NCI-H1694 (cell line): Measurements from ENCODE around the gene SMIM38.

Source experiments
- DNase-seq: peaks from one replicate; lab custom pipeline; 2025; lab: John Stamatoyannopoulos, UW

The SMIM38 gene

DNA sequence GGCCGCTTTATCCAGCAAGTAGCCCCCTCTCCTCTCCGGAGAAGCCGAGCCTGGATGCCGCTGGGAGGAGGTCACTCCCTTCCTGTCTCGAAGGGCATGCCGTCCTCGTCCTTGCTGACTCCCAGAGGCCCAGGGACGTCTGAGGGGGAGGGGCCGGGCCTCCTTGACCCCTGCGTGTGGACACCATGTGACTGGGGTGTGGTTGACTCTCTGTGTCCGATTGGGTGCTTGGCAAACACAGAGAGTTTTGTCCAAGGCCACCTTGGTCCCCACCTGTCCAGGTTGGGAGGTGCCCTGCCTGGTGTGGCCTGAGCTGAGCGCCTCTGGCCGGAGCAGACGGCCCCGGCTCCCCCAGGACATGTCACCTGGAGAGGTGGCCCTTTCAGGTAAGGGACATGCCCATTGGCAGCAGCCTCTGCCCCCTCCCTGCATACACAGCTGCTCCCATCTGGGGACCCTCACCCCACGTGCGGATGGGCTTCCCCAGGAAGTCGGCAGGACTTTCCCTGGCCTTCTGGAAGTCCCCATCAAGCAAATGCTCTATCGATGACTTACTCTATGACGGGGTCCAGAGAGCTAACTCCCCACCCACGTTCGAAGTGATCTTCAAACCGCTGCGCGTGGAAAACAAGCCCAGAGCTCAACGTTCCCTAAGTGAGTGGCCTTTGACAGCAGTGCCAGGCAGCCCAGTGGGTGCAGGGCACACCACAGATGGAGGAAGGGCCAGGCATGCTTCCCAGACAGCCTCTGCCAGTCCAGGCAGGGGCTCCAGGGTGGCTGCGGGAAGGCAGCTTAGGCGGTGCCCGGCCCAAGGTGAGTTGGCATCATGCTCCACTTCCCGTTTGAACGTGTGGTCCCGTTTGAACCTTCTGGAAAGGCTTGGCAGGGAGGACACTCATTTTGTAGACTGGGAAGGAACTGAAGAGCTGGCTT, at the start of gene SMIM38:
SMIM38 (plus strand) TSS at position 634 of the 933 bp plus-strand sequence. CDS start 1,912 bp downstream, outside the sequence.
- DNase-seq = no peak

DNA sequence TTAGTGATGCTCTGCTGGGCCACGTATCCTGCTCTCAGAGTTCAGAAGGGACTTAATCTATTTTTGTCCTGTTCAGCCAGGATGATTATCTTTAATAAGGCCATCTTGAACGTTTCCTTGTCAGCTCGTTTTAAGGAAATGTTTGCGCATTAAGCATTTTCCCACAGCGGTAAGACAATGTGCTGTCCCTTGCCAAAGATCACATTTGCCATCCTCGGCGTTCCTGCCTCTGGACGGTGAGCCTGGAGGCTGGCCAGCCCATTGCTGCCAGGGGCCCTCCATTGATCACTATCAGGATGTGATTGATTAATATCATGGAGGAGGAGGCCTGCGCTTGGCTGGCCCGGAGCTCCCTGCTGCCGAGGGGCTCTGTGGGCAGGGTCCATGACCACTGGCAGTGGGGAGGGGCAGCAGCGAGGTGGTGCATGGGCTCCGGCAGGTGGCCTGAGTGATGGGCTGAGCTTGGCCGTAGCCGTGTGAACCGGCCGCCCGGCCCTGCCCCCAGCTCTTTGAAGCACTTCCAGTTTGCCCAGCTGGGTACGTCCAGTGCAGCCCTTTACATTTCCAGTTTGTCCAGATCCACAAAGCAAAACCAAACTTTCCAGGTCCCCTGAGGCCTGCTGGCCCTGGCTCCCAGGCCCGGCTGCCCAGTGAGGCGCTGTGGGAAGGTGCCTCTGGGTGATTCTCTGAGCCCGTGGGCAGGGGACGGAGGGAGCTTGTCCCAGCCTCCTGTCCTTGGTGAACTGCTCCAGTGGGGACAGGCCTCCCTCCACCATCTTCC, 49.5 kb upstream of the SMIM38 start:
- no peak for DNase-seq

DNA sequence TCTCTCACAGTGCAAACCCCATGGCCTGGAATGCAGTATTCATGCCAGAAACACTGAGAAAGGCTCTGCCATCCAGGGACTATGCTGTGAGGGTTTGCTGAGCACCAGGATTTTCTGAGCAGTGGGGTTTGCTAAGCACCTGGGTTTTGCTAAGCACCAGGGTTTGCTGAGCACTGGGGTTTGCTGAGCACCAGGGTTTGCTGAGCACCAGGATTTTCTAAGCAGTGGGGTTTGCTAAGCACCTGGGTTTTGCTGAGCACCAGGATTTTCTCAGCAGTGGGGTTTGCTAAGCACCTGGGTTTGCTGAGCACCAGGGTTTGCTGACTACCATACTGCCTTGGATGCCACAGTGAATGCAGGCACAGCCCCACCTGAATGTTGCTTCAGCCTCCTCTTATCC, 48.3 kb upstream of the SMIM38 start:
- no peak for DNase-seq

DNA sequence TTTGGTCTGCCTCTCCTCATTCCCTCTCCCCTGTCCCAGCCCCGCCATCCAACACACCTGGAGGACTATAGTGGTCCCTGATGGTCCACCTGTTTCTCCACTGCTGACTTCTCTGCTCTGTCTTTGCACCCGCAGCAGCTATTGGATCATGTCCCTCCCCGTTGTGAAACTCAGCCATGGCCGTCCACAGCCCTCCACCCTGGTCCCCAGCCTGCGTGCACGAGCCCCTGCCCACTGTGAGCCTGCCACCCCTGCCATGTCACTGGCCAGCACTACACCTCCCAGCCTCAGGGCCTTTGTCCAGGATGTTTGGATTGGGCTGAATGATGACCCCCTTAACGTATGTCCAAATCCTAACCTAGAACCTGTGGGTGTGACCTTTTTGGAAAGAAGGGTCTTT, 47.7 kb upstream of the SMIM38 start:
- no peak for DNase-seq

DNA sequence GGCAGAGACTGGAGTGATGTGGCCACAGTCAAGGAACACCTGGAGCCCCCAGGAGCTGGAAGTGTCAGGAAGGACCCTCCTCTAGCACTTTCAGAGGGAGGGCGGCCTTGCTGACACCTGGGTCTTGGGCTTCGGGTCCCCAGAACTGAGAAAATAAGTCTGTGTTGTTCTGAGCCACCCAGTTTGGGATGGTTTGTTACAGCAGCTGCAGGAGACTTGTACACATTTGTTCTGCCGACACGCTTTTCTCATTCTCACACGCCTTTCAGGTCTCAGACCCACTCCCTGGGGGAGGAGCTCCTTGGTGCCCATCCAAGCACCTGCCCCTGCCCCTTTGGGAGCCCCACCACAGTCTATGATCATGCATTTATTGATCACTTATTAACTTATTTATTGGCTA, 47.2 kb upstream of the SMIM38 start:
- DNase-seq = no peak

DNA sequence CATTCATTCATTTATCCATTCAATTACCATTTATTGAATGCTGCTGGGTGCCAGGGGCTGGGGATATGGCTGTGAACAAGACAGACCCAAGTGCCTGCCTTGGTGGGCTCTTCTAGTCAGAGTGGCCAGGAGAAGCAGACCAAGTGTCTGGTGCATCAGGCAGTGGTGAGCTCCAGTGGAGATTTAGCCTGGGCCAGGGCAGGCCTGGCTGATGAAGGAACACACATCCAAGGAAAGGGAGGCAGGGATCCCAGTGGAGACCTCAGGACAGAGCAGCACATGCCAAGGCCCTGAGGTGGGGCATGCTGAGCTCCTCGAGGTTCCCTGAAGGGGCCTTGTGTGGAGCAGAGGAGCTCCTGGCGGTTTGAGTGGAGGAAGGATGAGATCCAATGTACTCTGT, 46.6 kb upstream of the SMIM38 start:
- no peak for DNase-seq

DNA sequence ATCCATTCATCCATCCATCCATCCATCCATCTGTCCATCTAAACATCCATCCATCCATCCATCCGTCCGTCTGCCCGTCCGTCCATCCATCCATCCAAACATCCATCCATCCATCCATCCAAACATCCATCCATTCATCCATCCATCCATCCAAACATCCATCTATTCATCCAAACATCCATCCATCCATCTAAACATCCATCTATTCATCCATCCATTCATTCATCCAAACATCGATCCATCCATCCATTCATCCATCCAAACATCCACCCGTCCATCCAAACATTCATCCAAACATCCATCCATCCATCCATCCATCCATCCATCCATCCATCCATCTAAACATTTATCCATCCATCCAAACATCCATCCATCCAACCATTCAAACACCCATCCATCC, 45.3 kb upstream of the SMIM38 start:
- no peak for DNase-seq

DNA sequence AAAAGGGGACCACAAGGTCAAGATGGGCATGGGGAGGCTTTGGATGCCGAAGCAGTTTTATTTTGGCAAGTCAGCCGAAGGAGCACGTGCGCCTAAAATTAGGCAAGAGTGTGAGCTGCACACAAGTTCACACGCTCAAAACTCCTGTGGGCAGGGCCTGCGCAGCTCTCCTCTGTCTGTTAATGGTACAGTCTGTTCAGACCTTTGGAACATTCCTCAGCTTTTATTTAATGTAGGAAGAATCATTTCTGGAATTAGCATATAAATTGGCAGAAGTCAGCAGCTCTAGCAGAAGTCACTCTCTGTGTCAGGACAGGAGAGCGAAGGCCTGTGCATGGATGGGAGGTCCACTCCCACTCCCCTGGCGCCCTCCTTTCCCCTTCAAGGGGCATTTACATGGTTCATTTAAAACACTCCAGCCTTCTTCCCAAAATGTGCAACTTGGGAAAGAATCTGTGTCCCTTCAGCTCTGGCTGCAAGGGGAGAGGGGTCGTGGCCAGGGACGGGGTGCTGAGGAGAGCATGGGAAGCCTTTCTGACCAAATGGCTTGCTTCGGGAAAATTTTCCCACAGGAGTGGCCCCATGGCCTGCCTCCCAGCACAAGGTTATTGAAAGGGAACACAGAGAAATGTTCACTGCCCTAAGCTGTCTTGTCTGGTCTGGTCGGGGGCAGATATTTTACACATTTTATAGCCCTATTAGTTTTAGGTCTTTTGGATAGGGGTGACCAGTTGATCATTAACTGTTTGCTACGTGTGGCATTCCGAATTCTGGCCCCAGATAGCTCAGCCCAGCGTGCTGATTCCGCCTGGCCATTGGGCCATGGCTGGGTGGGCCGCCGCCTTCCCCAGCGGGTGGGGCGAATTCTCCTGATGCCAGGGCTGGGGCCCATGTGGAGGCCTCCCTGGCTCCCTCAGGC, 43.9 kb upstream of the SMIM38 start:
- no peak for DNase-seq

DNA sequence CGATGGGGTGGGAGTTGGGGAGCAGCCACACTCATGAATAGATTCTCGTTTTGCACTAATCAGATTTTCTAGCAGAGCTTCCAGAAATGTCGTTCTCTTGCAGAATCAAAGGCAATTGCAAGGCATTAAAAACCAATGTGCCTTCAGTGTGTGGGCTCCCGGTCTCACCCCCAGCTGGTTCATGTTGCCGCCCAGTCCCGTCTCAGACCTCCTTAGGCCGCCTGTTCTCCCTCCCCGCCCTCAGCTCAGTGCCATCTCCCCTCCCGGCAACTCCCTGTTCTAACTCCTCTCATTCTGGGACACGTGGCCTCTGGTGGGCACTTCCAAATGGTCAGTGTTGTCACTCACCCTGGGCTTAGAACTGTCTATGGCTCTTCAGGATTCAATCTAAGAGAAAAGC, 42.5 kb upstream of the SMIM38 start:
- DNase-seq = no peak

DNA sequence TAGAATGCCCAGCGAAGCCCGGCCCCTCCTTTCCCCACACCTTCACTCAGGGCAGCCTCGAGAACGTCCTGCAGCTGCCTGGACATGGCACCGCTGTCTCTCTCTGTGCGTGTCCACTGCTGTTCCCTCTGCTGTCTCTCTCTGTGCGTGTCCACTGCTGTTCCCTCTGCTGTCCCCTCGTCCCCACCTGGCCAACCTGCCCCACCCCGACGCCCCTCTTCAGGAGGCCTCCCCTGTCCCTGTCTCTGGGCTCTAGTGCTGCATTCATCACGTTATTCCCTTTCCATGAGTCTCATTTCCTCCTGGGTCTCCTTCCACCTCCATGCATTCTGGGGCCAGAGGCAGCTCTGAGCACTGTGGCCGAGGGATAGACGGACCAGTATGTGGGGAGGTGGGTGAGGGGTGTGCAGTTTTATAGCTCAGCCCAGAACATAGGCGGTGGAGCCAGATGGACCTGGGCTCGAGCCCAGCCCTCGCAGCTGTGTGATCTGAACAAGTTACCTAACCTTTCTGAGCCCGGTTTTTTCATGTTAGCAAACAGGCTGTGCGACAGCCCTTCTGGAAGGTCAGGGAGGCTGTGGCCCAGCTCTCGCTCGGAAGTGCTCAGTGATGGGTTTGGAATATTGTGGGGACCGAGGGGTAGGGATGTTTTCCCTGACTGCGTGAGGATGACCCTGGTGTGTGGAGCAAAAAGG, 41.9 kb upstream of the SMIM38 start:
- DNase-seq = no peak

DNA sequence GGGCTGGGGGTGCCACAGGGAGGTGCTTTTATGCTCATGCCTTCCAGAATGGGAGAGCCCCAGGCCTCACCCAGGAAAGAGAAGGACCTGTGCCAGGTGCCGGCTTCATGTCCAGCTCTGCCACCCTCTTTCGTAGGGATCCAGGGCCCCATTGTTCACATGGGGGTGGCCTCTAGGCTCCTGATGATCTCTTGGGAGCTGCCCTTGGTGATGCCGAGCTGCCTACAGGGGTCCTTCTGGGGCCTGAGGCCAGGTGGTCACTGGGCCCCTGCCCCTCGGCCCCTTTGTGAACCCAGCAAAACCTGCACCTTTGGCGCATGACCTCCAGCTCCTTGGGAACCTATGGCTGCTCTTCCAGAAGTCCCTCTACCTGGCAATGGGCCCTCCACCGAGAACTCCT, 41.4 kb upstream of the SMIM38 start:
- DNase-seq = no peak

DNA sequence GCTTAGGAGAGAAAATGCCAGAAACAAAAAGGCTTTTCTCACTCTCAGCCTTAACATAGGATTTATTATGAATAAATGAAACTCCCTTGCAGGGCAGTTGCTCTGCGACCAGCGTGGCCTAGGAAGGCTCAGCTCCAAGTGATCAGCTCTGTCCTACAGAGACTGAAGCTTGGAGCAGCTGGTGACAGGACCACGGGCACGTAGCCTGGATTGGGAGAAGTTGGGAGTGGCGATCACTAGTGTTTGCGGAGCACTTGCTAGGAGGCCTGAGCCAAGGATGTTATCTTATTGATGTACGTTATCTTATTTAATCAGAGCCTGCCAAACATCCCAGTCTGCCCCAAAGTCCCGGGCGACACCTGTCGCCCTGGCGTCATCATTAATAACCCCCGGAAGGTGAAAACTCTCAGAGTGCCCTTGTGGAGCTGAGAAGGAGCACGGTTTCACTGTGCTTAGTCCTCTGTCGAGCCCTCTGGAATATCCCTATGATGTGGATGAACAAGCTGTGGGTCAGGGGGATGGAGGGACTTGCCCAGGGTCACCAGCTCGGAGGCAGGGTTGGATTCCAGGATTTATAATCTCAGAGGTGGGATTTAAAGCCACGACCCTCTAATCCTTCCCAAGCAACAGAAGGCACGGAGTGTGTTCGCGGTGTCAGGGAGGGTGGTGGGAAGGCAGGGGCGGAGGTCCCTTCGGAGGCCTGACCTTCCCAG, 40.8 kb upstream of the SMIM38 start:
- no peak for DNase-seq

DNA sequence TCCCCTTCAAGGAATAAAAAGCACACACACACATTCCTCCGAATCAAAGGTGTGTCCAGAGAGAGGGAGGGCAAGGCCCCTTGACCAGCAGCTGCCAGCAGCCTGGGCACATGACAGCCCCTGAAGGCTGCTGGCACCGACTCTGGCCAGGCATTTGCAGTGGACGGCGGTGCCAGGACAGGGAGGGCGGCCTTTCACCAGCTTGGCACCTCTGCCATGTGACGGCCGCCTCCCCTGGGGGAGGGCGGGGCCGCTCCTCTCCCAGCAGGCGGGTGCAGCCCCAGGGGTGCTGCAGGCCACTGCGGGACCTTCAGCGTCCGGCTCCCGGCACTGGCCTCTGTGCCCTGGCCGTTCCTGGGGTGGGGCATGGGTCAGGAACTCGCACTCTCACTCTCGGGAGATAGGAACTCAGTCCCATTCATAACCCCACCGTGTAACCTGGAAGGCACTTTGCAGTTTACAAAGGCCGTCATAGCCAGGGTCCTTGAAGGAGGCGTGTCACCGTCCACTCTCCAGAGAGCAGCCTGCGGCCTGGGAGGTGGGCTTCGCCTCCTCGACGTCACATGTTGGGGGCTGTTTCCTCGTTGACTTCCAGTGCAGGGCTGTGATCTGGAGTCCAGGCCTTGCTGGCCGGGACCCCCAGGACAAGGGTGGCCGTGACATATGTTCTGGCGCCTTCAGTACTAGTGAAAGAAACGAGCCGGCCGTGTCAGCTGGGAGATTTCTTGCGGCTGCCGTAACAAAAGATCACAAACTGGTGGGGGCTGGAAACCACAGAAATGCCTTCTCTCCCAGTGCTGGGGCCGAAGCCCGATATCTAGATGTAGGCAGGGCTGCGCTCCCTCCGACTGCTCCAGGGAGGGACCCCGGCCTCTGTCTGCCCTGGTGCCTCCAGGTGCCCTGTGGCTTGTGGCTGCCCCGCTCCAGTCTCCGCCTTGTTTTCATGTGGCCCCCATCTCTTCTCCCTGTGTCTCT, 39.9 kb upstream of the SMIM38 start:
- DNase-seq = no peak

DNA sequence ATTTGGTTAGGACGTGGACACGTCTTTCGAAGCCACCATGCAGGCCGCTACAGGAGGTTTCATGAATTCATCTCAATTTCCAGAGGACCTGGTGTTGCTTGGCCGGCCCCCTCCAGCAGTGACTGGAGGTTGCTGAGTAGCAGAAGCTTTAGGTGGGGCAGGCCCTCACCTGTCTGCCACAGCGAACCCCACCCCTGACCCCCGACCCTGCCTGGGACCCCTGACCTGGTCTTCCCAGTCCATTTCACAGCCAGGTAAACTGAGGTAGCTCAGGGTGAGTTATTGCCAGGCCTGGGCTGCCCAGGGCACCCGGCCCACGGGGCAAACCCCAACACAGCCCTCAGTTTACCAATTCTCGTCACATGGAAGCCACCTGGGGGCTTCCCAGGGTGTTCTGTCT, 39.1 kb upstream of the SMIM38 start:
- no peak for DNase-seq

DNA sequence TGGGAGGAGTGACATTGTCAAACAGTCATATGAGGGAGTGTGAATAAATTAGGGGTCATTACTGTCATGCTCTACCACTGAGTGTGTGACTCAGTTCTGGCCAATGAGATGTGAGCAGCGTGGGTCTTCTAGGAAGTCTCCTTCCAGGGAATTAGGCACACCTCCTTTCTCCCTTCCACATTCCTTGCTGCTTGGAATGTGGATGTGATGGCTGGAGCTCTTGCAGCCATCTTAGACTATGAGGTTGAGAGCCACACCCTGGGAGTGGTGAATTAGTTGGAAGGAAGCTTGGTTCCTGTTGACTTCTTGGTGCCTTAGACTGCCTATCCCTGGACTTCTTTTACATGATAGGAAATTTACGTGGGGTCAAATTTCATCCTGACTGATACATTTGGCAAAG, 36.5 kb upstream of the SMIM38 start:
- no peak for DNase-seq

DNA sequence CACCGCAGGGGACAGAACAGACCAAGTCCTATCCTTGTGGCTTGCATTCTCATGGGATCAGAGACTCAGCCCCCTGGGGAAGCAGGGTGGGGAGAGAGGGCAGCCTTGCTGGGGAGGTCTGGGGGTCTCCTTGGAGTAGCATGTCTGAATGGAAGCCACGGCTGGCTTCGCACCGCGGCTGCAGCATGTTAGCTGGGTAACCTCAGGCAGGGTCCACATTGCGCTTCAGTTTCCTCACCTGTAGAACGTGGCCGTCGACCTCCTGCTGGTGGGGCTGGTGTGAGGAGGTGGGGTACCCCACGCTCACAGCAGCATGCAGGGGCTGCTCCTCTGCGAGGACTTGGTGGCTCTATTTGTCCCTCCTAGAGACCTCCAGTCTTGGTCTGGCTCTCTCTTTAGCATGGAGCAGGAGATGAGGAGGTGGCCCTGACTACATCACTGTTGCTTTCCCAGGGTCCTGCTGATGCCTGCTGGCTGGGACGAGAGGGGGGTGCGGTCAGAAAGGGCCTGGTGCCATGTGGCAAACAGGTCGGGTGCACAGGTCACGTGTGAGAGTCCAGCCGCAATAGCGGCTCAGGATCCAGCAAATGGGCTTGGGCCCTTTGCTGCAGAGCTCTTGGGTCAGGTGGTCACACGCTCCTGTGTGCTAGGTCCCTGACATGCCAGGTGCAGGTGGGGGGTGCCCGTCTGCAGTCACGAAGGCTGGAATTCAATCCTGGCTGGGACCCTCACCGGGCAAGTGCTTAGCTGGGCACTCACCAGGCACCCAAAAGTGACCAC, 35.4 kb upstream of the SMIM38 start:
- DNase-seq = no peak

DNA sequence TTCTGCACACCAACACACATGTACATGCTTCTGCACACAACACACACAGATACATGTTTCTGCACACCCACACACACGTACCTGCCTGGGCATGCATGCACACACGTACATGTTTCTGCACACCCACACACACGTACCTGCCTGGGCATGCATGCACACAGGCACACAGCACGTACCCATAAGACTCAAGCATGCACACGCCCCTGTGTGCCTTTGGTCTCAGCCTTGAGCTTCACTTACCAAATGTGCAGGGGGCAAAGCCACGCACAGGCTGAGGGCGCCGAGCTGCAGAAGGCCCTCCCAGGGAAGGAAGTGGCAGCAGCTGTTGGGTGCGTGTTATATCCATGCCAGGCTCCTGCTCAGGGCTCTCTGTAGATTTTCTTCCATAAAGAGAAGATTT, 34.7 kb upstream of the SMIM38 start:
- no peak for DNase-seq

DNA sequence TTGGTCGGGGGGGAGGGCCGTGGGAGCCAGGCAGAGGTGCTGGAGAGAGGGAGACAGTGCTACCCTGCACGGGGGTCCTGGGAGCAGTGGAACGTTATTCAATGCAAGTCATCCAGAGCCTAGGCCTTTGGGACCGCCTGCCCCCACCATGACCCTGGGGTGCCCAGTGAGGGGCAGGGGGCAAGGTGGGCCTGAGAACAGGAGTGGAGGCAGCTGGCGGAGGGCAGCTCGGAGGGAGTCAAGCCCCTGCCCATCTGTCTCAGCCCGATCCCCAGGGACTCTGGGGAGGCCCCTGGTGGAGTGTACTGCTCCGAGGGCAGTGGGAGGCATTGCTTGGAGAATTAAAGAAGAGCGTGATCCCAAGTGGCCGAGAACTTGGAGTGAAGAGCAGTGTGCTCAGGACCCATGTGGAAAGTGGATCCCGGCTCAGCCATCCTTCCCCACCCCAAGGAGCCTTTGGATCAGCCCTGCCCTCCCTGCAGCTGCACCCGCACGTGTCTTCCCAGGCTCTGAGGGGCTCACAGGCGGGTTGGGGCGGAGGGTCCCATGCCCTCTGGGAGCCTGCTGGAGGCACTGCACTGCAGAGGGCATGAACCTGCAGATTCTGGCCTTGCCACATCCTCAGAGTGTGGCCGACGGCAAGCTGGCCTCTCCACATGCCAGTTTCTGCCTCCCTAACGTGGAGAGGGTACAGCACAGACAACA, 34.0 kb upstream of the SMIM38 start:
- no peak for DNase-seq
